Stimulated activated CD4-positive, alpha-beta T cell treated with anti-CD3 and anti-CD28 coated beads, Interleukin-15, amount 100 ng/mL, for 48 hours (primary cell): Measurements from ENCODE around the gene NRF1.

Source experiments
- DNase-seq, 2 donors: peaks; one replicate each; pipeline ENCODE4 v3.0.0-alpha.2; 2020; ENCODE audit warnings: low read depth in 2 of 2

Gene NRF1

GRCh38 chr7:129804111-129804889, 192.8 kb downstream of the NRF1 start:
- DNase-seq, result no peak

- DNase-seq, result no peak
Measured at GRCh38 chr7:129804890-129805719, 193.6 kb downstream of the NRF1 start.
